BE2C (cell line): ENCODE measurements around the gene KLK1. TPM values are rescaled to one million over a fixed set of nuclear protein-coding genes. Genes with fewer than 3 reads are reported as not detected.

Experiments
- DNase-seq: peaks from one replicate; pipeline ENCODE4 v3.0.0-alpha.2; 2020
- H3K27me3 ChIP-seq: fragments of 250-450 bp; sonication (Bioruptor Pico); 2 replicates; pipeline ENCODE4 v1.5.1; 2020; ENCODE audit warnings: mild to moderate bottlenecking
- H3K36me3 ChIP-seq: fragments of 250-450 bp; sonication (Bioruptor Pico); 2 replicates; pipeline ENCODE4 v1.5.1; 2020; ENCODE audit warnings: mild to moderate bottlenecking
- H3K4me1 ChIP-seq: fragments of 250-450 bp; sonication (Bioruptor Pico); 2 replicates; pipeline ENCODE4 v1.5.1; 2020
- H3K4me3 ChIP-seq: 2 replicates; pipeline ENCODE4 v1.5.1; 2011; ENCODE audit warnings: low read depth, low read length
- H3K9me3 ChIP-seq: fragments of 250-450 bp; sonication (Bioruptor Pico); 2 replicates; pipeline ENCODE4 v1.5.1; 2020
- CTCF ChIP-seq: IDR thresholded peaks from 2 replicates; pipeline ENCODE4 v1.5.1; 2012; ENCODE audit warnings: mild to moderate bottlenecking, low read depth, low read length
- polyA plus RNA-seq: library from polyadenylated mRNA; unstranded; fragments of >200 nt; gene quantifications from one replicate; pipeline ENCODE4 v1.2.1, GENCODE V29; 2012; ENCODE audit warnings: low read depth, missing spikeins; ENCODE audit not compliant: insufficient read length, insufficient read depth

Gene KLK1
- 4.9 TPM for polyA plus RNA-seq

GRCh38 chr19:50823389-50824042, at the start of gene KLK1:
TSS of gene KLK1 (minus strand) at chr19:50823787. CDS start at chr19:50823748, 39 bp downstream.
- Histone ChIP-seq H3K4me3 (no peak within 1 kb of the TSS), H3K4me1 (peaks cover 17% of the 10 kb centered on the region), H3K27me3 (no peaks in the 10 kb centered on the region), H3K36me3 (no peaks in the 10 kb centered on the region), H3K9me3 (no peaks in the 10 kb centered on the region)
- no peak for TF ChIP-seq CTCF
- no peak for DNase-seq

GRCh38 chr19:50873056-50873455, 49.5 kb upstream of the KLK1 start, which contains the start of gene KLK2:
TSS of gene KLK2 (plus strand) at chr19:50873439. CDS start at chr19:50873474, 35 bp downstream.
- no peaks in the 10 kb centered on the region for H3K9me3 ChIP-seq
- peaks cover 14% of the 10 kb centered on the region for H3K27me3 ChIP-seq
- TF ChIP-seq CTCF = no peak
- H3K4me1 ChIP-seq = peaks cover 6% of the 10 kb centered on the region; the same call in 1 of the 2 replicates
- H3K4me3 ChIP-seq = no peak within 1 kb of the TSS
- H3K36me3 ChIP-seq = no peaks in the 10 kb centered on the region
- no peak for DNase-seq

- H3K27me3 ChIP-seq = peaks cover 14% of the 10 kb centered on the region
- no peak for DNase-seq
These were observed 47.0 kb upstream of the KLK1 start for GRCh38 chr19:50870417-50871089.

GRCh38 chr19:50869479-50869878, 45.9 kb upstream of the KLK1 start:
- H3K4me3 ChIP-seq = no peak overlapping the region
- H3K4me1 ChIP-seq = 0 out of 2 replicates have a peak, but pooled peaks cover 6% of the 10 kb centered on the region
- H3K36me3 ChIP-seq = no peaks in the 10 kb centered on the region
- H3K9me3 ChIP-seq = no peaks in the 10 kb centered on the region
- no peak for TF ChIP-seq CTCF
- DNase-seq = no peak
- peaks cover 7% of the 10 kb centered on the region; the same call in 1 of the 2 replicates for H3K27me3 ChIP-seq

More at GRCh38 chr19:50870417-50871089, 47.0 kb upstream of the KLK1 start:
- 0 out of 2 replicates have a peak, but pooled peaks have one; percentile 6 for TF ChIP-seq CTCF
- no peaks in the 10 kb centered on the region for H3K9me3 ChIP-seq
- no peak overlapping the region for H3K4me3 ChIP-seq
- H3K4me1 ChIP-seq = 0 out of 2 replicates have a peak, but pooled peaks cover 6% of the 10 kb centered on the region
- H3K36me3 ChIP-seq = no peaks in the 10 kb centered on the region

GRCh38 chr19:50861496-50862286, 38.1 kb upstream of the KLK1 start:
- peak; percentile 59 for DNase-seq
- TF ChIP-seq CTCF = no peak
- no peaks in the 10 kb centered on the region for H3K36me3 ChIP-seq
- H3K4me1 ChIP-seq = peaks cover 18% of the 10 kb centered on the region
- no peaks in the 10 kb centered on the region for H3K9me3 ChIP-seq
- H3K27me3 ChIP-seq = no peaks in the 10 kb centered on the region
- H3K4me3 ChIP-seq = peak overlapping the region; percentile 12; the same call in 1 of the 2 replicates
